ENCODE measurements around the gene CDR2. TPM values are rescaled to one million over a fixed set of nuclear protein-coding genes. Genes with fewer than 3 reads are reported as not detected.
A peak's percentile ranks its signal among the peaks of the same experiment; 100 is the strongest.

CDR2 gene
- total RNA-seq, 1 donor from 2014 or later, result 57.6 TPM

GRCh38 chr16:22353933-22354541 is 20.4 kb downstream of the CDR2 start:
- Histone ChIP-seq H3K27ac (ENCODE audit: low read depth, low read length) (peak overlapping the region; percentile 81), H3K36me3 (ENCODE audit: insufficient read depth, low read length) (peaks cover 22% of the 10 kb centered on the region), H3K4me2 (ENCODE audit: low read length) (peak overlapping the region; percentile 37), H3K9me3 (ENCODE audit: insufficient read depth, low read depth, low read length) (no peaks in the 10 kb centered on the region), H3K4me1 (ENCODE audit: insufficient read depth, low read length) (peaks cover 32% of the 10 kb centered on the region), H3K79me2 (ENCODE audit: insufficient read depth, low read length) (peaks cover 57% of the 10 kb centered on the region), H3K27me3 (ENCODE audit: insufficient read depth, low read length) (no peaks in the 10 kb centered on the region), H2AFZ (ENCODE audit: low read depth, low read length) (no peak overlapping the region), H3K9ac (ENCODE audit: low read length) (peak overlapping the region; percentile 30), H3K4me3 (ENCODE audit: insufficient read depth, low read depth, low read length) (no peak overlapping the region), H4K20me1 (ENCODE audit: insufficient read depth, low read length) (peaks cover 66% of the 10 kb centered on the region)
- TF ChIP-seq EZH2 (IDR thresholded peaks at IDR 0.05; ENCODE audit: insufficient read depth, low read length), result no peak
- no peak for TF ChIP-seq CTCF (IDR thresholded peaks at IDR 0.05; ENCODE audit: insufficient read depth, low read depth, low read length)
- Mint-ChIP-seq H3K36me3 (ENCODE audit: low read depth, unreplicated experiment) (peaks cover 28% of the 10 kb centered on the region), H3K9me3 (ENCODE audit: unreplicated experiment) (no peaks in the 10 kb centered on the region), H3K27ac (ENCODE audit: unreplicated experiment) (peak overlapping the region; percentile 96), H3K4me1 (ENCODE audit: low read depth, unreplicated experiment) (peaks cover 44% of the 10 kb centered on the region), H3K27me3 (ENCODE audit: low read depth, unreplicated experiment) (no peaks in the 10 kb centered on the region), H3K4me3 (ENCODE audit: unreplicated experiment) (no peak overlapping the region)
- DNase-seq (ENCODE audit: low read depth), result peak; percentile 43
- peak; percentile 5 for FAIRE-seq

GRCh38 chr16:22353191-22353919 is 21.1 kb downstream of the CDR2 start:
- Histone ChIP-seq H3K36me3 (ENCODE audit: insufficient read depth, low read length) (peaks cover 28% of the 10 kb centered on the region), H3K9me3 (ENCODE audit: insufficient read depth, low read depth, low read length) (no peaks in the 10 kb centered on the region), H3K9ac (ENCODE audit: low read length) (peak overlapping the region; percentile 22), H3K27ac (ENCODE audit: low read depth, low read length) (peak overlapping the region; percentile 81), H3K4me3 (ENCODE audit: insufficient read depth, low read depth, low read length) (no peak overlapping the region), H2AFZ (ENCODE audit: low read depth, low read length) (no peak overlapping the region), H4K20me1 (ENCODE audit: insufficient read depth, low read length) (peaks cover 65% of the 10 kb centered on the region), H3K79me2 (ENCODE audit: insufficient read depth, low read length) (peaks cover 50% of the 10 kb centered on the region), H3K4me2 (ENCODE audit: low read length) (peak overlapping the region; percentile 73), H3K4me1 (ENCODE audit: insufficient read depth, low read length) (peaks cover 30% of the 10 kb centered on the region), H3K27me3 (ENCODE audit: insufficient read depth, low read length) (no peaks in the 10 kb centered on the region)
- FAIRE-seq (peak; percentile 55), DNase-seq (ENCODE audit: low read depth) (peak; percentile 97)
- peaks cover 31% of the 10 kb centered on the region for H3K36me3 Mint-ChIP-seq (ENCODE audit: low read depth, unreplicated experiment)
- H3K9me3 Mint-ChIP-seq (ENCODE audit: unreplicated experiment), result no peaks in the 10 kb centered on the region
- peak overlapping the region; percentile 96 for H3K27ac Mint-ChIP-seq (ENCODE audit: unreplicated experiment)
- no peaks in the 10 kb centered on the region for H3K27me3 Mint-ChIP-seq (ENCODE audit: low read depth, unreplicated experiment)
- peaks cover 40% of the 10 kb centered on the region for H3K4me1 Mint-ChIP-seq (ENCODE audit: low read depth, unreplicated experiment)
- TF ChIP-seq EZH2 (IDR thresholded peaks at IDR 0.05; ENCODE audit: insufficient read depth, low read length) (no peak), CTCF (IDR thresholded peaks at IDR 0.05; ENCODE audit: insufficient read depth, low read depth, low read length) (no peak)
- H3K4me3 Mint-ChIP-seq (ENCODE audit: unreplicated experiment), result no peak overlapping the region

GRCh38 chr16:22352723-22353122 is 21.7 kb downstream of the CDR2 start:
- peaks cover 28% of the 10 kb centered on the region for H3K36me3 ChIP-seq (ENCODE audit: insufficient read depth, low read length)
- no peak overlapping the region for H3K4me3 ChIP-seq (ENCODE audit: insufficient read depth, low read depth, low read length)
- no peak overlapping the region for H2AFZ ChIP-seq (ENCODE audit: low read depth, low read length)
- peak overlapping the region; percentile 81 for H3K27ac ChIP-seq (ENCODE audit: low read depth, low read length)
- TF ChIP-seq CTCF (IDR thresholded peaks at IDR 0.05; ENCODE audit: insufficient read depth, low read depth, low read length), result no peak
- FAIRE-seq, result no peak
- H3K4me1 ChIP-seq (ENCODE audit: insufficient read depth, low read length), result peaks cover 23% of the 10 kb centered on the region
- Mint-ChIP-seq H3K4me3 (ENCODE audit: unreplicated experiment) (no peak overlapping the region), H3K36me3 (ENCODE audit: low read depth, unreplicated experiment) (peaks cover 33% of the 10 kb centered on the region), H3K27ac (ENCODE audit: unreplicated experiment) (peak overlapping the region; percentile 58), H3K9me3 (ENCODE audit: unreplicated experiment) (no peaks in the 10 kb centered on the region), H3K4me1 (ENCODE audit: low read depth, unreplicated experiment) (peaks cover 34% of the 10 kb centered on the region), H3K27me3 (ENCODE audit: low read depth, unreplicated experiment) (no peaks in the 10 kb centered on the region)
- DNase-seq (ENCODE audit: low read depth), result no peak
- no peaks in the 10 kb centered on the region for H3K9me3 ChIP-seq (ENCODE audit: insufficient read depth, low read depth, low read length)
- H3K79me2 ChIP-seq (ENCODE audit: insufficient read depth, low read length), result peaks cover 44% of the 10 kb centered on the region
- H3K27me3 ChIP-seq (ENCODE audit: insufficient read depth, low read length), result no peaks in the 10 kb centered on the region
- H3K9ac ChIP-seq (ENCODE audit: low read length), result peak overlapping the region; percentile 22
- peak overlapping the region; percentile 73 for H3K4me2 ChIP-seq (ENCODE audit: low read length)
- H4K20me1 ChIP-seq (ENCODE audit: insufficient read depth, low read length), result peaks cover 59% of the 10 kb centered on the region

Measured in astrocyte (in vitro differentiated cells and primary cell).